ENCODE measurements around the gene UGT2B28.
"Not testable (repeated sequence)": the region's sequence is repeated elsewhere in the genome, so short reads cannot be mapped to it uniquely, and the experiment has no call there.

UGT2B28 gene

DNA sequence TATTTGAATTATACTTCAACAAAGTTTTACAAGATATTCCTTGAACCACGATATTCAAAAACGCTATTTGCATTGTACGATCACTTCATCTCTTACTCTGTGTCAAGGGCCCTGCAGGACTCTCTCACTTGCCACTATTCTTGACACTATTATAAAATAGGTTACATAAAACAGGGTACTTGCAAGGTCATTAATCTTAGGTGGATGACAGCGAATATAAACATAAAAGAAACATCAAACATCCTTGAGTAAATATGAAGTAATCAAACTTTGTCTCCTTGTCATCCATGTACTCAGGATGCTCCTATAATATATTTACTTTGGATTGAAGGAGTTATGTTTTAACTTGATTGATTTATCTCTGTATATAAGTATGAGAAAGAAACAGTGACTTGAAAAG is at the start of gene UGT2B28:
Gene UGT2B28, plus strand, starts transcription at position 395 of the 400 bp plus-strand sequence. CDS start 26 bp downstream, outside the sequence.
- DNase-seq: not testable (repeated sequence)

DNA sequence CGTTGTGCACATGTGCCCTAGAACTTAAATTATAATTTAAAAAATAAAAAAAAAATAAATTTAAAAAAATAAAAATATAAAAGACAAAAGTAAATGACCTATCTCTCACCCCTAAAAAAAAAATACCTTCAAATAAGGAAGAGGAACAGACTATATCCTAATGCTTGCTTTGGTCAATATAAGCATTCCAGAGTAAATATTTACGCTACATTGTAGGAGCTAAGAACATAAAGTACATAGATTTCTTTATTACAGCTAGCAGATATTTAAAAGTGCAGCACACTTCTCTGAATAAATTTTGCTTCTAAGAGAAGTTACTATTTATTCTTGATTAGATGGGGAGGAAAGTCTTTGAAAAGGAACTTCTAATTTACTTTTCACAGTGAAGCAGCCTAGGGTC is 41.2 kb upstream of the UGT2B28 start:
- no peak for DNase-seq

DNA sequence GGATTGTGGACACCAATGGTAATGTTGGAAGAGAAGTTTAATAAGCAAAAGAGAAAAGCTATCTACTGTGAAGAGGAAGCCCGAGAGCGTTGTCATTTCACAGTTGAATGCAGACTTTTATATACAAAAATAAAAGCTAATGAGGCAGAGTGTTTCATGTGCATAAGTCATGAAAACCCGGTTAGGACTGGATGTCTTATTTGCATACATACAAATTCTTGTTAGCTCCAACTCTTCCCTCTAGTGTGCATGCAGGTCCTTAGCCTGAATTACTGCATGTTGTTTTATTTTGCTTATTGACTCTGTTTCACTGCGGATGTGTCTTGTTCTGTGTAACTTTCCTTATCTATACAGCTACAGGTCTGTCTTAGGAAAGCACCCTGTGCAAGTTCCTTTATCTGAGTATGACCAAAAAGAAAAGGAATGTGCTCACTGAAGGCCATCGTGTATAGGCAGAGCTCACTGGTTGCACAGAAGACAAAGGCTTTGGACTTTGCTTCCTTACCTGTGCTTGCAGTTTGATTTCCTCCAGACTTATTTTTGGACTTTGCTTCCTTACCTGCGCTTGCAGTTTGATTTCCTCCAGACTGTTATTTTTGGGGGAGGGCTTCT is 40.6 kb upstream of the UGT2B28 start:
- DNase-seq: no peak

GRCh38 chr4:69240787-69241186 is 39.5 kb upstream of the UGT2B28 start:
- not testable (repeated sequence) for DNase-seq

- DNase-seq: not testable (repeated sequence)
Measured at GRCh38 chr4:69241746-69242145, 38.5 kb upstream of the UGT2B28 start.

GRCh38 chr4:69242562-69243240 is 37.6 kb upstream of the UGT2B28 start:
- DNase-seq: not testable (repeated sequence)

DNA sequence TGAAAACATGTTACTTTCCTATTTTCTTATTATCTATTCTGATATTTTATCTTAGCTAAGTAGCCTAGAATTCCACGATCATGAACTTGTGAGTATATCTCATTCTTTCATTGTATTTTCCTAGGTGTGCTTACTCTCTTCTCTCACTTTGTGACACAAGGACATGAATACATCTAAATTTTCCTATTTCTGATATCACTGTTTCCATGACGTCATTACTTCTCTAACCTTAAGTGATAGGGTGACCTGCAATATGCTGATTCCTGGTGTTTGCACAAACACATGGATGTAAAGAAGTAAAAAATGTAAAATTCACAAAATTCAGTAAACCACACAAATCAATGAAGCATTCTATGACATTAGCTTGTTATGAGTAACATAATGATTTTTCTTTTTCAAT is 29.4 kb upstream of the UGT2B28 start:
- not testable (repeated sequence) for DNase-seq

- DNase-seq: not testable (repeated sequence)
Measured at GRCh38 chr4:69253147-69253772, 27.0 kb upstream of the UGT2B28 start.

DNA sequence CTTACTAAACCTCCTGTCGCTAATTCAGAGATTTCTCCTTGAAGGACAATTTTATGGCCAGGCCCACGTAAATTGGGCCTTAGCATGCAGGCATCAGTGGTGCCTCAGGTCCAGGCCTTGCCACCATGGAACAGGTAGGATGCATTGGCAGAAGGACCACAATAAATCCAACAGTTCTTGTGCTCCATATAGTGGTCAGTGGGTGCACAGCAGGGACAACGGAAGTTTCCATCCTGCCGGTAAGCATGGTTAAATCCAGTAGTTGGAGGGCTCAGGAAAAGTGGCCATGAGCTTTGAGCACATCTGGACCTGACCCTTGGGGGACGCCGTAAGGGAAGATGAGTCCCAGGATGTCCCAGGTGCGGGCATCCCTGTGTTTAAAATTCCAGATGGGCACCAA is 11.7 kb upstream of the UGT2B28 start:
- not testable (repeated sequence) for DNase-seq

DNA sequence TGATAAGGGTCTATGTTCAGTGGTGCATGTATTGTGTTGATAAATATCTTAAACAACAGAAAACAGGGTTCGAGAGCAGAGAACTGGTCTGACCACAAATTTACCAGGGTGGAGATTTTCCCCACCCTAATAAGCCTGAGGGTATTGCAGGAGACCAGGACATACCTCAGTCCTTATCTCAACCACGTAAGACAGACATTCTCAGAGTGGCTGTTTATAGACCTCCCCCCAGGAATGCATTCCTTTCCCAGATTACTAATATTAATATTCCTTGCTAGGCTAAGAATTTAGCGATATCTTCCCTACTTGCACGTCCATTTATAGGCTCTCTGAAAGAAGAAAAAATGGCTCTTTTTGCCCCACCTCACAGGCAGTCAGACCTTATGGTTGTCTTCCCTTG is 16.1 kb downstream of the UGT2B28 start:
- DNase-seq: not testable (repeated sequence)

- not testable (repeated sequence) for DNase-seq
Measured at GRCh38 chr4:69308426-69309033, 28.3 kb downstream of the UGT2B28 start.

GRCh38 chr4:69309549-69310076 is 29.3 kb downstream of the UGT2B28 start:
- DNase-seq: not testable (repeated sequence)

- DNase-seq: not testable (repeated sequence)
Measured at GRCh38 chr4:69310262-69310661, 30.0 kb downstream of the UGT2B28 start.

GRCh38 chr4:69317669-69318298 is 37.5 kb downstream of the UGT2B28 start:
- not testable (repeated sequence) for DNase-seq

GRCh38 chr4:69321153-69321729 is 41.0 kb downstream of the UGT2B28 start:
- DNase-seq: no peak

GRCh38 chr4:69322055-69322454 is 41.8 kb downstream of the UGT2B28 start:
- no peak for DNase-seq

GRCh38 chr4:69323284-69323683 is 43.0 kb downstream of the UGT2B28 start:
- no peak for DNase-seq

DNA sequence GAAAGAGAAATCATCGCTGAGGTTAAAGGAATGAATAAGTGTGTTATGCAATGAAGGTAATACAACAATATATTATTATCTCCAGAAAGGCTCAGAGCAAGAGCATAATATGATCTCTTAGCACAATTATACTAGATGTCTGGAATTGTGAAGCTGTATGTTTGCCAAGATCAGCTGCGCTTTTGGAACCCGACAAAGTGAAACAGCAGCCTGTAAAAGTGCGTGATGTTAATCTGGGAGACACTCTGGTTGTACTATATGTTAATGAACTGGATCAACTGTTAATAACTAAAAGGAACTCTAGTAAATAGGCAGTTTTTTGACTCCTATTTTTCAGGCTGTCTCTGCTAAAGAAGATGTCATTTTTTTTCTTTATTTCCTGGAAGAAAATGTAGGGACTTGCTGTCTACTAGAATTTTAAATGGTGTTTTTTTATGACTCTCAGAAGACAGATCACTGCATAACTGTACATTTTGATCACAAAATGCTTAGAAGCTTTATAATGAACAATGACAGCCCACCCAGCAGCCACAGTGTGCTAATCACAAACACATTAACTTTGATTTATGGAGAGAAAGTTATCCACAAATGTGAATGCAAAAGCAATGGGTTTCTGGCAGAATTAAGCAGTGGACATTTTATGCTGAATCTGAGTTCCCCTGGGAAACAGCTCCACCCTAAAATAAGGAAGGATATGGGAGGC is 50.2 kb downstream of the UGT2B28 start:
- DNase-seq: no peak

DNA sequence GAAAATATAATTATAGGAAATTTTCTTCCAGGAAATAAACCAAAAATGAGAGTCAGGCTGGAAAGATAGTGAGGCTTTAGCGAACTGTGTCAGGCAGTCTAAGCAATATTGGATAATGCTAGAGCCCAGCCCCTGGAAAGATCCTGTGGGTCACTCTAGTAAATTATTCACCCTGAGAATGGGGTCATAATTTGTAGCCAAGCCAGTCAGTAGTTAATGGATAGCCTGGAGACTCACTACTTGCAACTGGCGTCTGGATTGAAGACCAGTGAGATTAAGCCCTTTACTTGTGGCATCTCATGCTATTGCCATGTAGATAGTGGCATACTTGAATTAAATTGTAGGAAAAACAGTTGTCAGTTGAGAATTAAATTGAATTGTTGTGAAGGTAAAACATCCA is 51.0 kb downstream of the UGT2B28 start:
- DNase-seq: not testable (repeated sequence)

- not testable (repeated sequence) for DNase-seq
Measured at GRCh38 chr4:69335485-69335884, 55.2 kb downstream of the UGT2B28 start.

DNA sequence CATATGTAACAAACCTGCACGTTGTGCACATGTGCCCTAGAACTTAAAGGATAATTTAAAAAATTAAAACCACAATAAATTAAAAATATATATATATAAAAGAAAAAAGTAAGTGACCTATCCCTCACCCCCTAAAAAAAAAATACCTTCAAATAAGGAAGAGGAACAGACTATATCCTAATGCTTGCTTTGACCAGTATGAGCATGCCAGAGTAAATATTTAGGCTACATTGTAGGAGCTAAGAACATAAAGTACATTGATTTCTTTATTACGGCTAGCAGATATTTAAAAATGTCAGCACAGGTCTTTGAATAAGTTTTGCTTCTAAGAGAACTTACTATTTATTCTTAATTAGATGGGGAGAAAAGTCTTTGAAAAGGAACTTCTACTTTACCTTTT is 62.8 kb downstream of the UGT2B28 start:
- not testable (repeated sequence) for DNase-seq

Measured in activated naive CD4-positive, alpha-beta T cell treated with Interleukin-2 at 50 U/mL for 16 hours (primary cell).